Bronchial epithelial cell (primary cell): Measurements from ENCODE around the gene IP6K3. TPM values are rescaled to one million over a fixed set of nuclear protein-coding genes. Genes with fewer than 3 reads are reported as not detected.

Experiments
- DNase-seq: peaks from one replicate; pipeline ENCODE4 v3.0.0-alpha.2; 2010; ENCODE audit warnings: low read depth
- FAIRE-seq: peaks from 2 replicates; lab custom pipeline; 2011; peaks lifted over from hg19 to GRCh38; lab: Jason Lieb, UNC
- H3K27me3 ChIP-seq: 2 replicates; pipeline ENCODE4 v1.5.1; 2011; ENCODE audit warnings: low read length; ENCODE audit not compliant: control insufficient read depth, insufficient read depth
- H3K36me3 ChIP-seq: 2 replicates; pipeline ENCODE4 v1.5.1; 2011; ENCODE audit warnings: low read length; ENCODE audit not compliant: control insufficient read depth, insufficient read depth
- H3K4me3 ChIP-seq: 2 replicates; pipeline ENCODE4 v1.5.1; 2011; ENCODE audit warnings: mild to moderate bottlenecking, low read depth, low read length, control low read depth
- total RNA-seq: library from RNA; depleted of rRNA; stranded (reverse); fragments of >200 nt; gene quantifications from 2 replicates; pipeline ENCODE4 v1.2.1, GENCODE V29; 2014
- TF ChIP-seq, protein P1 (sequence below): IDR thresholded peaks from 2 replicates; pipeline ENCODE4 v1.5.1; 2011; ENCODE audit warnings: mild to moderate bottlenecking, moderate library complexity, low read length, control low read depth, inconsistent platforms; ENCODE audit not compliant: insufficient read depth, severe bottlenecking

The IP6K3 gene
- total RNA-seq, 1 donor from 2014 or later: under 0.01 TPM

DNA sequence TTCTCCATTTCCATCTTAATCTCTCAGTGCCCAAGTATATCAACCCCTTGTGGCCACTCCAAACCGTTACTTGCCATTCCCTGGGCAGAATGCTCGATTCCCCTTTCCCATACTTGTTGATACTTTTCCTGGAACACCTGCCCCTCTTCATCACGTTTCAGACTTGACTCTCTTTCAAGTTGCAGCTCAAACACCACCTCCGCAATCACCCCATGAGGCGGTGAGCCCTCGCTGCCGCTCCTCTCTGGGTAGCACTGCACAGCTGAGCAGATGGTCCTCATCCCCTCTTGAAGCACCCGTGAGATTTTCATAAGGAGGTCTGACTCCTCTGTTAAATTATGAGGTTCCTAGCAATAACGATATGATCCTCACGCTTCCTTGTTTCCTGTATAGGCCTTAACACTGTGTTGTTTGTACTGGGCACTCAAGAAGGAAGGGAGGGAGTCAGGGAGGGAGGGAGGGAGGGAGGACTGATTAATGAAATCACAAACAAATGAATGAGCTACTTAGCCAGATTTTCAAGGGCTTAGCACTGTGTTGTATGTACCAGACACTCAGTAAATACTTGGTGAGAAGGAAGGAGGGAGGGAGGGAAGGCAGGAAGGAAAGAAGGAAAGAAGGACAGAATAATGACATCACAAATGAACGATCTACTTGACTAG is 27.2 kb downstream of the IP6K3 start:
- FAIRE-seq: no peak
- peak; percentile 41 for DNase-seq
- Histone ChIP-seq H3K36me3 (no peaks in the 10 kb centered on the region), H3K27me3 (peaks cover 6% of the 10 kb centered on the region), H3K4me3 (no peak overlapping the region)
- TF ChIP-seq, protein P1, sequence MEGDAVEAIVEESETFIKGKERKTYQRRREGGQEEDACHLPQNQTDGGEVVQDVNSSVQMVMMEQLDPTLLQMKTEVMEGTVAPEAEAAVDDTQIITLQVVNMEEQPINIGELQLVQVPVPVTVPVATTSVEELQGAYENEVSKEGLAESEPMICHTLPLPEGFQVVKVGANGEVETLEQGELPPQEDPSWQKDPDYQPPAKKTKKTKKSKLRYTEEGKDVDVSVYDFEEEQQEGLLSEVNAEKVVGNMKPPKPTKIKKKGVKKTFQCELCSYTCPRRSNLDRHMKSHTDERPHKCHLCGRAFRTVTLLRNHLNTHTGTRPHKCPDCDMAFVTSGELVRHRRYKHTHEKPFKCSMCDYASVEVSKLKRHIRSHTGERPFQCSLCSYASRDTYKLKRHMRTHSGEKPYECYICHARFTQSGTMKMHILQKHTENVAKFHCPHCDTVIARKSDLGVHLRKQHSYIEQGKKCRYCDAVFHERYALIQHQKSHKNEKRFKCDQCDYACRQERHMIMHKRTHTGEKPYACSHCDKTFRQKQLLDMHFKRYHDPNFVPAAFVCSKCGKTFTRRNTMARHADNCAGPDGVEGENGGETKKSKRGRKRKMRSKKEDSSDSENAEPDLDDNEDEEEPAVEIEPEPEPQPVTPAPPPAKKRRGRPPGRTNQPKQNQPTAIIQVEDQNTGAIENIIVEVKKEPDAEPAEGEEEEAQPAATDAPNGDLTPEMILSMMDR: no peak

DNA sequence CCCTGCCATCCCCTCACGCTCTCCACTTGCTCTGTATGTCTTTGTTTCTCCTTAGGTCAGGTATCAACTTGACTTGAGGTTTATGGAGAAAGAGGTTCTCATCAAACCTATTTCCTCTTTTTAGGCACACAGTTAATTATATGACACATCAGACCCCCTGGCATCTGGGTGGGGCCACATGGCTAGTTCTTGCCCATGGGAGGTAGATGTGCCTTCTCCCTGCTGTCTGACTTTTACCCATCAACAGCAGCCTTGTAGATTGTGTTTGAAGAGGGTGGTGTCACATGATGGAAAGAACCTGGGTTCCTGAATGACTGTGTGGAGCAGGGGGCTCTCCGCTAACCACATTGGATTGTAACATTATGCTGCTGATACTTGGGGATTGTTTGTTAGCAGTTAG is 28.0 kb downstream of the IP6K3 start:
- TF ChIP-seq, protein P1: no peak
- Histone ChIP-seq H3K27me3 (peaks cover 4% of the 10 kb centered on the region), H3K4me3 (no peak overlapping the region), H3K36me3 (no peaks in the 10 kb centered on the region)
- peak; percentile 70 for DNase-seq
- FAIRE-seq: no peak

- no peak overlapping the region for H3K4me3 ChIP-seq
- H3K27me3 ChIP-seq: peaks cover 4% of the 10 kb centered on the region
- no peak for FAIRE-seq
- TF ChIP-seq, protein P1: no peak
- no peaks in the 10 kb centered on the region for H3K36me3 ChIP-seq
- DNase-seq: no peak
Measured at GRCh38 chr6:33717934-33718455, 28.7 kb downstream of the IP6K3 start.

DNA sequence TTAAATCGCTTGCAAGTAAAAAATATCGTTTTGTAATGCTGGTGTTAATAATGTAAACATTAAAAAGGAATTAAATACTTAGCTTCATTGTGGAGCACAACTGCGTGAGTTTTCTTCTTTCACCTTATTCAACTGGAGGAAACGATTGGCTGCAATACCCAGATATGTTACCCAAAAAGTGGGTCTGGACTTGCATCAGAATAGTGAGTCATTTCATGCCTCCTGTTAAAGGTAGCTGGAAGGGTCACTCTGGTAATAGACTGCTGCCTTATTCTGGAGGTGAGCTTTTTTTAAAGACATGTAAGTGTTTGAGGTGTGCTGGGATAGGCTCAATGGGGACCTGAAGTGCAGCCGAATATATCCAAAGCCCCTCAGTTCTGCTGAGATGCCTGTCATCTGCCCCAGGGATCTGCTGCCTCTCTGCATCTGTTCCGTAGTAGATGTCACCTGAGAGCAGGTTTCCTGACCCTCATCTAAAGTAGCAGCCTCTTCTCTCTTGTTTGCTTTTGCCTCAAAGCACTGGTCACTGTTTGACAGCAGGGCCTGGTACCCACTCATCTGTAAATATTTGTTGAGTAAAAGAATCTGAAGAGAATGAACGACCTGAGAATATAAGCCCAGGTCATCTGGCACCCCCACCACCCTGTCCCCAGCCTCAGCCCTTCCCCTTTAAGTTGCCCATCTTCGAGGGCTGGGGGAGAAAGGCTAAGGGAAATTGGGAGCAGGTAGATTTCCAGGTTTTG is 29.6 kb downstream of the IP6K3 start:
- Histone ChIP-seq H3K27me3 (peaks cover 1% of the 10 kb centered on the region), H3K36me3 (no peaks in the 10 kb centered on the region), H3K4me3 (no peak overlapping the region)
- TF ChIP-seq, protein P1: no peak
- DNase-seq (peak; percentile 86), FAIRE-seq (no peak)

GRCh38 chr6:33716379-33716778 is 30.3 kb downstream of the IP6K3 start:
- DNase-seq: peak; percentile 82
- no peaks in the 10 kb centered on the region for H3K36me3 ChIP-seq
- no peaks in the 10 kb centered on the region for H3K27me3 ChIP-seq
- TF ChIP-seq, protein P1: no peak
- no peak overlapping the region for H3K4me3 ChIP-seq
- no peak for FAIRE-seq
